DOHH2 (cell line): ENCODE measurements around the gene PTGIS.

Experiments used
- H3F3A ChIP-seq: fragments of 200-600 bp; sonication (generic), shearing (Covaris generic); 2 replicates; pipeline ENCODE4 v1.6.0; 2016; ENCODE audit warnings: antibody characterized with exemption, mild to moderate bottlenecking; ENCODE audit not compliant: control insufficient read depth, insufficient read depth
- H3K27ac ChIP-seq: fragments of 200-600 bp; sonication (generic); 2 replicates; pipeline ENCODE4 v1.5.1; 2014; ENCODE audit warnings: low read depth, mild to moderate bottlenecking, low read length, moderate library complexity
- H3K27me3 ChIP-seq: fragments of 200-600 bp; sonication (generic); 2 replicates; pipeline ENCODE4 v1.6.1; 2014; ENCODE audit warnings: mild to moderate bottlenecking, low read length, mixed read lengths; ENCODE audit not compliant: control insufficient read depth
- H3K36me3 ChIP-seq: fragments of 200-600 bp; sonication (generic); 2 replicates; pipeline ENCODE4 v1.6.1; 2014; ENCODE audit warnings: mild to moderate bottlenecking, low read length, moderate library complexity, mixed read lengths; ENCODE audit not compliant: control insufficient read depth
- H3K4me1 ChIP-seq: fragments of 200-600 bp; sonication (generic); 2 replicates; pipeline ENCODE4 v1.6.1; 2014; ENCODE audit warnings: mild to moderate bottlenecking, low read length, mixed read lengths; ENCODE audit not compliant: control insufficient read depth
- H3K4me2 ChIP-seq: fragments of 200-600 bp; sonication (generic); 2 replicates; pipeline ENCODE4 v1.6.0; 2014; ENCODE audit warnings: mild to moderate bottlenecking, low read length, moderate library complexity
- H3K4me3 ChIP-seq: fragments of 200-600 bp; sonication (generic); 2 replicates; pipeline ENCODE4 v1.5.1; 2014; ENCODE audit warnings: mild to moderate bottlenecking, low read length, mixed read lengths
- H3K79me2 ChIP-seq: fragments of 200-600 bp; sonication (generic); 2 replicates; pipeline ENCODE4 v1.6.1; 2014; ENCODE audit warnings: mild to moderate bottlenecking, low read length, mixed read lengths; ENCODE audit not compliant: control insufficient read depth
- H3K9me2 ChIP-seq: fragments of 200-600 bp; sonication (generic); replicated peaks from 2 replicates; pipeline ENCODE4 v1.6.1; 2014; ENCODE audit warnings: mild to moderate bottlenecking, low read length, mixed read lengths; ENCODE audit not compliant: control insufficient read depth
- H3K9me3 ChIP-seq: fragments of 200-600 bp; sonication (generic); 2 replicates; pipeline ENCODE4 v1.6.1; 2014; ENCODE audit warnings: antibody characterized with exemption, low read length, mixed read lengths; ENCODE audit not compliant: control insufficient read depth, insufficient read depth
- H4K20me1 ChIP-seq: fragments of 200-600 bp; sonication (generic); 2 replicates; pipeline ENCODE4 v1.6.0; 2014; ENCODE audit warnings: low read depth, mild to moderate bottlenecking, antibody characterized with exemption, low read length, moderate library complexity; ENCODE audit not compliant: control insufficient read depth, insufficient read depth
- EZH2phosphoT487 ChIP-seq: fragments of 200-600 bp; sonication (generic); IDR thresholded peaks from 2 replicates; pipeline ENCODE4 v1.6.1; 2017; ENCODE audit warnings: borderline replicate concordance, mild to moderate bottlenecking, antibody characterized with exemption, low read length, moderate library complexity, mixed read lengths
- TF ChIP-seq, protein P1 (sequence below): fragments of 200-600 bp; sonication (generic); IDR thresholded peaks from one replicate; pipeline ENCODE4 v1.5.1; 2014; ENCODE audit warnings: antibody characterized with exemption, mild to moderate bottlenecking, low read depth, low read length; ENCODE audit not compliant: poor library complexity, severe bottlenecking

The PTGIS gene

GRCh38 chr20:49517805-49518100 lies 50.2 kb downstream of the PTGIS start:
- Histone ChIP-seq H3K4me3 (no peak overlapping the region), H3K36me3 (no peaks in the 10 kb centered on the region), H3K9me2 (no peaks in the 10 kb centered on the region), H3K27ac (no peak overlapping the region), H4K20me1 (no peaks in the 10 kb centered on the region), H3K4me2 (no peak overlapping the region), H3K9me3 (no peaks in the 10 kb centered on the region), H3K4me1 (no peaks in the 10 kb centered on the region), H3K27me3 (no peaks in the 10 kb centered on the region), H3F3A (no peaks in the 10 kb centered on the region), H3K79me2 (no peaks in the 10 kb centered on the region)
- TF ChIP-seq, protein P1, sequence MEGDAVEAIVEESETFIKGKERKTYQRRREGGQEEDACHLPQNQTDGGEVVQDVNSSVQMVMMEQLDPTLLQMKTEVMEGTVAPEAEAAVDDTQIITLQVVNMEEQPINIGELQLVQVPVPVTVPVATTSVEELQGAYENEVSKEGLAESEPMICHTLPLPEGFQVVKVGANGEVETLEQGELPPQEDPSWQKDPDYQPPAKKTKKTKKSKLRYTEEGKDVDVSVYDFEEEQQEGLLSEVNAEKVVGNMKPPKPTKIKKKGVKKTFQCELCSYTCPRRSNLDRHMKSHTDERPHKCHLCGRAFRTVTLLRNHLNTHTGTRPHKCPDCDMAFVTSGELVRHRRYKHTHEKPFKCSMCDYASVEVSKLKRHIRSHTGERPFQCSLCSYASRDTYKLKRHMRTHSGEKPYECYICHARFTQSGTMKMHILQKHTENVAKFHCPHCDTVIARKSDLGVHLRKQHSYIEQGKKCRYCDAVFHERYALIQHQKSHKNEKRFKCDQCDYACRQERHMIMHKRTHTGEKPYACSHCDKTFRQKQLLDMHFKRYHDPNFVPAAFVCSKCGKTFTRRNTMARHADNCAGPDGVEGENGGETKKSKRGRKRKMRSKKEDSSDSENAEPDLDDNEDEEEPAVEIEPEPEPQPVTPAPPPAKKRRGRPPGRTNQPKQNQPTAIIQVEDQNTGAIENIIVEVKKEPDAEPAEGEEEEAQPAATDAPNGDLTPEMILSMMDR = no peak
- TF ChIP-seq EZH2phosphoT487 = no peak

- H3K4me2 ChIP-seq = no peak overlapping the region
- no peak overlapping the region for H3K27ac ChIP-seq
- H3K4me1 ChIP-seq = no peaks in the 10 kb centered on the region
- no peaks in the 10 kb centered on the region for H4K20me1 ChIP-seq
- no peaks in the 10 kb centered on the region for H3K9me3 ChIP-seq
- H3K4me3 ChIP-seq = no peak overlapping the region
- H3F3A ChIP-seq = no peaks in the 10 kb centered on the region
- TF ChIP-seq, protein P1 = no peak
- TF ChIP-seq EZH2phosphoT487 = no peak
- H3K9me2 ChIP-seq = no peaks in the 10 kb centered on the region
- H3K27me3 ChIP-seq = no peaks in the 10 kb centered on the region
- no peaks in the 10 kb centered on the region for H3K79me2 ChIP-seq
- no peaks in the 10 kb centered on the region for H3K36me3 ChIP-seq
Measured at GRCh38 chr20:49516916-49517804, 50.8 kb downstream of the PTGIS start.

DNA sequence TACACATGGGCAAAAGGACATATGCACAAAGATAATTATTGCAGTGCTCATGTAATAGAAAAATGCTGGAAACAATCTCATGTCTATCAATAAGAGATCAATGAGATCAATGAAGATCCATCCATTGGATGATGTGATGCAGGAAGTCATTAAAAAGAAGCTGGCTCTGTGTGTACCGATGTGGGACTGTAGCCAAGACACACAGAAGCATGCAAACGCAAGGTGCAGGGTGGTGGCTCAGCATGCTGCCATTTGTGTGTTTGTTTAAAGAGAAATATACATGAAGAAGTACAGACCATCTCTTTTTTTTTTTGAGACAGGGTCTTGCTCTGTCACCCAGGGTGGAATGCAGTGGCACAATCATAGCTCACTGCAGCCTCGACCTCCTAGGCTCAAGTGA lies 52.4 kb downstream of the PTGIS start:
- Histone ChIP-seq H3K4me2 (no peak overlapping the region), H3K36me3 (no peaks in the 10 kb centered on the region), H3K27me3 (no peaks in the 10 kb centered on the region), H3K9me3 (no peaks in the 10 kb centered on the region), H3K27ac (no peak overlapping the region), H3K4me3 (no peak overlapping the region), H3K79me2 (no peaks in the 10 kb centered on the region), H4K20me1 (no peaks in the 10 kb centered on the region), H3F3A (no peaks in the 10 kb centered on the region), H3K9me2 (no peaks in the 10 kb centered on the region), H3K4me1 (no peaks in the 10 kb centered on the region)
- TF ChIP-seq EZH2phosphoT487 = no peak
- TF ChIP-seq, protein P1 = no peak
